Measurements from ENCODE around the gene SORBS2.

GRCh38 chr4:185625503-185625902 lies 186.5 kb downstream of the SORBS2 start:
- no peak for TF ChIP-seq POLR2A (IDR thresholded peaks at IDR 0.05)
- no peak for TF ChIP-seq CTCF (IDR thresholded peaks at IDR 0.05)
- TF ChIP-seq EP300 (IDR thresholded peaks at IDR 0.05), result no peak
